SK-N-SH (cell line): ENCODE measurements around the gene MROH2B. TPM values are rescaled to one million over a fixed set of nuclear protein-coding genes. Genes with fewer than 3 reads are reported as not detected.

Experiments
- CTCF ChIA-PET: fragments of 300-600, 350-600 bp; formaldehyde crosslinking; extraction: SDS; loops from one replicate; lab custom pipeline; 2021; lab: Yijun Ruan, JAX
- POLR2A ChIA-PET: fragments of 350-600 bp; sonication (Branson Sonifier 250); formaldehyde crosslinking; extraction: SDS; loops from one replicate; lab custom pipeline; 2020; ENCODE audit warnings: antibody characterized with exemption, inconsistent platforms; lab: Yijun Ruan, JAX
- DNase-seq: peaks from one replicate; pipeline ENCODE4 v3.0.0; 2012
- H2AFZ ChIP-seq: fragments of 200-600 bp; sonication (generic); 2 replicates; pipeline ENCODE4 v1.8.1; 2016; ENCODE audit warnings: antibody characterized with exemption, mild to moderate bottlenecking, low read depth
- H3F3A ChIP-seq: fragments of 200-600 bp; sonication (generic); replicated peaks from 2 replicates; pipeline ENCODE3; 2016; ENCODE audit warnings: antibody characterized with exemption, mild to moderate bottlenecking; ENCODE audit not compliant: insufficient read depth
- H3K27ac ChIP-seq, 2 experiments: fragments of 200-500 bp in 1 of 2; fragments of 200-600 bp in 1 of 2; sonication (Bioruptor generic) in 1 of 2; sonication (generic), shearing (Covaris generic) in 1 of 2; 2 replicates each; pipeline versions ENCODE4 v1.5.1 to v1.6.1; 2014 to 2016; ENCODE audit warnings: low read depth in 2 of 2, inconsistent platforms in 1 of 2, low read length in 1 of 2, mild to moderate bottlenecking in 1 of 2, mixed read lengths in 1 of 2
- H3K27me3 ChIP-seq: fragments of 200-600 bp; sonication (generic), shearing (Covaris generic); 2 replicates; pipeline ENCODE4 v1.6.1; 2016; ENCODE audit warnings: mixed run types; ENCODE audit not compliant: insufficient read depth
- H3K36me3 ChIP-seq, 2 experiments: fragments of 200-500 bp in 1 of 2; fragments of 200-600 bp in 1 of 2; sonication (Bioruptor generic) in 1 of 2; sonication (generic) in 1 of 2; replicated peaks in 1 of 2; 2 replicates each; pipeline versions ENCODE3 to v1.5.1; 2014 to 2016; ENCODE audit warnings: low read length in 1 of 2, mild to moderate bottlenecking in 1 of 2; ENCODE audit not compliant: insufficient read depth in 2 of 2, control insufficient read depth in 1 of 2
- H3K4me1 ChIP-seq, 2 experiments: fragments of 200-500 bp in 1 of 2; fragments of 200-600 bp in 1 of 2; sonication (Bioruptor generic) in 1 of 2; sonication (generic), shearing (Covaris generic) in 1 of 2; 2 replicates each; pipeline versions ENCODE4 v1.5.1 to v1.6.1; 2014 to 2016; ENCODE audit warnings: low read depth in 1 of 2, low read length in 1 of 2, mixed run types in 1 of 2; ENCODE audit not compliant: insufficient read depth in 2 of 2, control insufficient read depth in 1 of 2
- H3K4me2 ChIP-seq: fragments of 200-600 bp; sonication (generic), shearing (Covaris generic); 2 replicates; pipeline ENCODE4 v1.6.1; 2017; ENCODE audit warnings: mixed run types
- H3K4me3 ChIP-seq, 2 experiments: fragments of 200-500 bp in 1 of 2; fragments of 200-600 bp in 1 of 2; sonication (Bioruptor generic) in 1 of 2; sonication (generic), shearing (Covaris generic) in 1 of 2; 2 replicates each; pipeline versions ENCODE4 v1.5.1 to v1.8.1; 2014 to 2016; ENCODE audit warnings: low read depth in 2 of 2, inconsistent platforms in 1 of 2, low read length in 1 of 2, mild to moderate bottlenecking in 1 of 2, mixed read lengths in 1 of 2, moderate library complexity in 1 of 2
- H3K79me2 ChIP-seq: fragments of 200-600 bp; sonication (generic); 2 replicates; pipeline ENCODE4 v1.8.1; 2017; ENCODE audit warnings: mild to moderate bottlenecking; ENCODE audit not compliant: insufficient read depth
- H3K9ac ChIP-seq: fragments of 200-600 bp; sonication (generic); 2 replicates; pipeline ENCODE4 v1.6.1; 2017; ENCODE audit warnings: mixed run types
- H3K9me2 ChIP-seq: fragments of 200-600 bp; sonication (generic); 2 replicates; pipeline ENCODE4 v1.6.1; 2017; ENCODE audit warnings: mixed run types
- H3K9me3 ChIP-seq: fragments of 200-600 bp; sonication (generic); 2 replicates; pipeline ENCODE4 v1.6.1; 2017; ENCODE audit warnings: mixed run types, mild to moderate bottlenecking, moderate library complexity
- H4K20me1 ChIP-seq: fragments of 200-600 bp; sonication (generic); 2 replicates; pipeline ENCODE4 v1.6.1; 2017; ENCODE audit warnings: mild to moderate bottlenecking, mixed run types; ENCODE audit not compliant: insufficient read depth
- CHD2 ChIP-seq: fragments of 150-350 bp; IDR thresholded peaks from 2 replicates; pipeline ENCODE4 v1.6.1; 2018; ENCODE audit warnings: low read length; ENCODE audit not compliant: partially characterized antibody
- ELF1 ChIP-seq: IDR thresholded peaks from 2 replicates; pipeline ENCODE4 v1.4.0; 2012
- EZH2phosphoT487 ChIP-seq: fragments of 200-600 bp; sonication (generic); IDR thresholded peaks from 2 replicates; pipeline ENCODE4 v1.6.1; 2017; ENCODE audit warnings: low read depth, mixed run types, mild to moderate bottlenecking, antibody characterized with exemption, moderate library complexity, borderline replicate concordance
- FOSL2 ChIP-seq: IDR thresholded peaks from 2 replicates; pipeline ENCODE4 v1.4.0; 2012; ENCODE audit warnings: low read depth, mild to moderate bottlenecking, moderate library complexity, borderline replicate concordance
- FOXM1 ChIP-seq: IDR thresholded peaks from 2 replicates; pipeline ENCODE4 v1.4.0; 2012; ENCODE audit warnings: low read depth, mild to moderate bottlenecking
- GABPA ChIP-seq: IDR thresholded peaks from 2 replicates; pipeline ENCODE4 v1.4.0; 2012; ENCODE audit warnings: low read depth, mild to moderate bottlenecking
- IRF3 ChIP-seq: fragments of 150-350 bp; IDR thresholded peaks from 2 replicates; pipeline ENCODE4 v1.6.1; 2016; ENCODE audit warnings: mild to moderate bottlenecking, low read depth, low read length
- MEF2A ChIP-seq: IDR thresholded peaks from 2 replicates; pipeline ENCODE4 v1.4.0; 2012; ENCODE audit warnings: low read depth, borderline replicate concordance
- NRF1 ChIP-seq: IDR thresholded peaks from 2 replicates; pipeline ENCODE4 v1.6.1; 2012; ENCODE audit warnings: low read depth, mild to moderate bottlenecking, low read length
- PBX3 ChIP-seq: IDR thresholded peaks from 2 replicates; pipeline ENCODE4; 2012
- RAD21 ChIP-seq: IDR thresholded peaks from 2 replicates; pipeline ENCODE4 v1.6.1; 2012; ENCODE audit warnings: mild to moderate bottlenecking, low read length
- REST ChIP-seq: IDR thresholded peaks from 2 replicates; pipeline ENCODE4 v1.6.1; 2012; ENCODE audit warnings: mild to moderate bottlenecking, low read depth, low read length, moderate library complexity
- RXRA ChIP-seq: IDR thresholded peaks from 2 replicates; pipeline ENCODE4 v1.4.0; 2012; ENCODE audit warnings: low read depth, mild to moderate bottlenecking, borderline replicate concordance
- SIN3A ChIP-seq: IDR thresholded peaks from 2 replicates; pipeline ENCODE4 v1.6.1; 2012; ENCODE audit warnings: low read depth, mild to moderate bottlenecking, low read length, moderate library complexity, borderline replicate concordance
- TAF1 ChIP-seq: IDR thresholded peaks from 2 replicates; pipeline ENCODE4 v1.6.1; 2012; ENCODE audit warnings: low read depth, mild to moderate bottlenecking, low read length, moderate library complexity, borderline replicate concordance
- TEAD4 ChIP-seq: IDR thresholded peaks from 2 replicates; pipeline ENCODE4 v1.4.0; 2012; ENCODE audit warnings: mild to moderate bottlenecking, borderline replicate concordance; ENCODE audit not compliant: insufficient read depth
- USF1 ChIP-seq: IDR thresholded peaks from 2 replicates; pipeline ENCODE4 v1.4.0; 2012; ENCODE audit warnings: low read depth, borderline replicate concordance
- YY1 ChIP-seq: IDR thresholded peaks from 2 replicates; pipeline ENCODE4 v1.4.0; 2012; ENCODE audit warnings: low read depth, mild to moderate bottlenecking
- WGBS: methylation state at CpG from one replicate; pipeline ENCODE4 v1.1.6; 2017; ENCODE audit warnings: low lambda C conversion rate; 5-methylcytosine and 5-hydroxymethylcytosine counted together
- polyA plus RNA-seq, 3 experiments: library from polyadenylated mRNA; depleted of rRNA; stranded (reverse); fragments of >200 nt; gene quantifications; 2 replicates each; pipeline ENCODE4 v1.2.3, GENCODE V29; 2012

MROH2B gene
- polyA plus RNA-seq, 1 of the 3 experiments (the other 2 are of a cell fraction) = not detected

- H3K9ac ChIP-seq = no peak overlapping the region
- ChIA-PET POLR2A (no interaction called here), CTCF (interaction anchor here (1.5 kb wide), 1 partner anchor 12 kb away, joined by 3 read pairs; the partner anchor contains the start of gene MROH2B)
- H2AFZ ChIP-seq = no peak overlapping the region
- no peak overlapping the region for H3K4me2 ChIP-seq
- H3K9me3 ChIP-seq = no peaks in the 10 kb centered on the region
- 31% methylated on average over 7 of the region's 7 CpGs for WGBS
- no peaks in the 10 kb centered on the region for H4K20me1 ChIP-seq
- H3K79me2 ChIP-seq = no peaks in the 10 kb centered on the region
- no peak overlapping the region for H3K27ac ChIP-seq
- TF ChIP-seq CHD2 (no peak), GABPA (no peak), TEAD4 (no peak), REST (no peak), NRF1 (no peak), IRF3 (no peak), EZH2phosphoT487 (no peak), FOXM1 (no peak), MEF2A (no peak), YY1 (no peak), TAF1 (no peak), FOSL2 (no peak)
- H3K27me3 ChIP-seq = no peaks in the 10 kb centered on the region
- no peak for DNase-seq
- H3K4me1 ChIP-seq = no peaks in the 10 kb centered on the region
- no peaks in the 10 kb centered on the region for H3K36me3 ChIP-seq
- H3K9me2 ChIP-seq = no peaks in the 10 kb centered on the region
- H3K4me3 ChIP-seq = no peak overlapping the region
- H3F3A ChIP-seq = no peaks in the 10 kb centered on the region
Measured at GRCh38 chr5:41083306-41083705, 12.2 kb upstream of the MROH2B start.

GRCh38 chr5:41071975-41072374 is 833 bp upstream of the MROH2B start:
- no peaks in the 10 kb centered on the region for H3K36me3 ChIP-seq
- H3F3A ChIP-seq = no peaks in the 10 kb centered on the region
- no peak for DNase-seq
- no peaks in the 10 kb centered on the region for H4K20me1 ChIP-seq
- 62% methylated on average over 2 of the region's 2 CpGs for WGBS
- H3K9ac ChIP-seq = no peak overlapping the region
- H2AFZ ChIP-seq = no peak overlapping the region
- H3K27me3 ChIP-seq = no peaks in the 10 kb centered on the region
- no peaks in the 10 kb centered on the region for H3K9me2 ChIP-seq
- no peak overlapping the region for H3K27ac ChIP-seq
- H3K4me1 ChIP-seq = no peaks in the 10 kb centered on the region
- H3K4me3 ChIP-seq = no peak overlapping the region
- ChIA-PET CTCF (interaction anchor here (1.0 kb wide), 1 partner anchor 11 kb away, joined by 3 read pairs; no protein-coding TSS in a partner anchor), POLR2A (no interaction called here)
- no peak overlapping the region for H3K4me2 ChIP-seq
- H3K79me2 ChIP-seq = no peaks in the 10 kb centered on the region
- no peaks in the 10 kb centered on the region for H3K9me3 ChIP-seq
- TF ChIP-seq RXRA (no peak), EZH2phosphoT487 (no peak), RAD21 (no peak), FOSL2 (no peak), USF1 (no peak), MEF2A (no peak), REST (no peak), SIN3A (no peak), PBX3 (no peak), ELF1 (no peak)
